ENCODE data around the gene SLC25A12. TPM values are rescaled to one million over a fixed set of nuclear protein-coding genes. Genes with fewer than 3 reads are reported as not detected.

SLC25A12 gene
- total and polyA plus RNA-seq, 2 donors (not counting 3 experiments of a cell fraction or from before 2014, with no cell fraction given), result 13.6 to 17.1 TPM

- no peaks in the 10 kb centered on the region for H3K4me1 ChIP-seq (ENCODE audit: control insufficient read depth, extremely low read depth, insufficient read depth, low read length)
- no peaks in the 10 kb centered on the region for H3K9me1 ChIP-seq (replicated peaks; ENCODE audit: control insufficient read depth, extremely low read depth, insufficient read depth, low read length)
- H3K27ac ChIP-seq (ENCODE audit: insufficient read depth, low read depth, low read length), result no peak overlapping the region
- H3K79me2 ChIP-seq (ENCODE audit: control insufficient read depth, insufficient read depth, low read length), result no peaks in the 10 kb centered on the region
- H3K9ac ChIP-seq (replicated peaks; ENCODE audit: extremely low read depth, insufficient read depth, low read length), result no peak overlapping the region
- FAIRE-seq (no peak), DNase-seq (ENCODE audit: low read depth, low spot score) (no peak)
- intact Hi-C loops (cut with micrococcal nuclease) (no loop called here), dilution Hi-C loops (cut with MboI; ENCODE audit: extremely low pct_ligation_motif_present, low sequenced_read_pairs) (no loop called here)
- CTCF ChIA-PET, result no interaction called here
- no peak overlapping the region for H3K4me3 ChIP-seq (replicated peaks in 1 of 3; ENCODE audit: insufficient read depth in 1 of 3, low read depth in 1 of 3, low read length in 3 of 3)
- POLR2A ChIA-PET, result no interaction called here
- BruUV-seq (replicated peaks), result no TSS peak
- H3K36me3 ChIP-seq (ENCODE audit: control insufficient read depth in 2 of 2, extremely low read depth in 1 of 2, insufficient read depth in 2 of 2, low read length in 2 of 2), result peaks cover 9 to 12% of the 10 kb centered on the region in 2 experiments
- H3K9me3 ChIP-seq (replicated peaks; ENCODE audit: control insufficient read depth, insufficient read depth, low read length), result no peaks in the 10 kb centered on the region
- H3K4me2 ChIP-seq (ENCODE audit: insufficient read depth, low read length), result no peak overlapping the region
- TF ChIP-seq POLR2A (IDR thresholded peaks at IDR 0.05; ENCODE audit: low read depth, low read length) (no peak), JUN (IDR thresholded peaks at IDR 0.05; ENCODE audit: borderline replicate concordance, insufficient read depth, insufficient read length, low read depth) (no peak), EZH2 (IDR thresholded peaks at IDR 0.05; ENCODE audit: borderline replicate concordance, low read depth, low read length, severe bottlenecking) (no peak), FOS (IDR thresholded peaks at IDR 0.05; ENCODE audit: borderline replicate concordance, insufficient read depth, low read length) (no peak), GATA2 (IDR thresholded peaks at IDR 0.05; ENCODE audit: insufficient read depth, insufficient read length, low read depth, low read length) (no peak), CTCF (IDR thresholded peaks at IDR 0.05; ENCODE audit: extremely low read depth in 1 of 2, insufficient read depth in 1 of 2, low read depth in 1 of 2, low read length in 2 of 2) (no peak), MAX (IDR thresholded peaks at IDR 0.05; ENCODE audit: insufficient read depth, insufficient read length) (no peak), POLR2AphosphoS5 (IDR thresholded peaks at IDR 0.05; ENCODE audit: insufficient read depth, low read depth, low read length) (no peak), MYC (IDR thresholded peaks at IDR 0.05; ENCODE audit: low read depth, low read length) (no peak)
- no peak overlapping the region for H2AFZ ChIP-seq (ENCODE audit: low read depth, low read length)
- H3K27me3 ChIP-seq (ENCODE audit: control insufficient read depth in 2 of 2, insufficient read depth in 2 of 2, low read length in 2 of 2), result no peaks in the 10 kb centered on the region
- no peaks in the 10 kb centered on the region for H4K20me1 ChIP-seq (replicated peaks; ENCODE audit: control insufficient read depth, extremely low read depth, insufficient read depth, low read length)
Measured at GRCh38 chr2:171830039-171830438, 64.0 kb downstream of the SLC25A12 start.
